HepG2 (cell line): ENCODE measurements around the gene RPS28. TPM values are rescaled to one million over a fixed set of nuclear protein-coding genes. Genes with fewer than 3 reads are reported as not detected.
A peak's percentile ranks its signal among the peaks of the same experiment; 100 is the strongest.

Experiments
- ATM ChIP-seq: fragments of 450-650 bp; IDR thresholded peaks from 2 replicates; pipeline ENCODE4 v1.7.1; 2017; ENCODE audit warnings: mild to moderate bottlenecking, borderline replicate concordance
- BCL3 ChIP-seq: sonication (generic); formaldehyde crosslinking; IDR thresholded peaks from 2 replicates; pipeline ENCODE4 v1.5.1; 2020; ENCODE audit warnings: mild to moderate bottlenecking, missing genetic modification reagents, moderate library complexity
- CHD4 ChIP-seq: fragments of 200-600 bp; sonication (generic); IDR thresholded peaks from 2 replicates; pipeline ENCODE4 v1.7.0; 2017; ENCODE audit warnings: mild to moderate bottlenecking, low read length, borderline replicate concordance
- DMTF1 ChIP-seq: sonication (generic); formaldehyde crosslinking; IDR thresholded peaks from 2 replicates; pipeline ENCODE4 v1.4.0; 2020; ENCODE audit warnings: mild to moderate bottlenecking, missing genetic modification reagents
- FOSL2 ChIP-seq: sonication (generic); formaldehyde crosslinking; IDR thresholded peaks from 2 replicates; pipeline ENCODE4 v1.4.0; 2020; ENCODE audit warnings: missing genetic modification reagents
- GATAD2A ChIP-seq: IDR thresholded peaks from 2 replicates; pipeline ENCODE4 v1.6.1; 2016
- HIVEP1 ChIP-seq: sonication (generic); formaldehyde crosslinking; IDR thresholded peaks from 2 replicates; pipeline ENCODE4 v1.4.0; 2020; ENCODE audit warnings: mild to moderate bottlenecking, missing genetic modification reagents
- IKZF1 ChIP-seq: fragments of 450-650 bp; IDR thresholded peaks from 2 replicates; pipeline ENCODE4 v1.7.1; 2016
- KDM1A ChIP-seq: IDR thresholded peaks from 2 replicates; pipeline ENCODE4 v1.6.1; 2016; ENCODE audit warnings: missing compliant biosample characterization
- MIER2 ChIP-seq: IDR thresholded peaks from 2 replicates; pipeline ENCODE4 v1.6.1; 2016; ENCODE audit warnings: missing biosample characterization, missing genetic modification reagents
- RBAK ChIP-seq: sonication (generic); formaldehyde crosslinking; IDR thresholded peaks from 2 replicates; pipeline ENCODE4 v1.5.1; 2020; ENCODE audit warnings: mild to moderate bottlenecking, missing genetic modification reagents
- RORA ChIP-seq: sonication (generic); formaldehyde crosslinking; IDR thresholded peaks from 2 replicates; pipeline ENCODE4 v1.5.0; 2020; ENCODE audit warnings: mild to moderate bottlenecking, missing genetic modification reagents, moderate library complexity
- SIX1 ChIP-seq: sonication (generic); formaldehyde crosslinking; IDR thresholded peaks from 2 replicates; pipeline ENCODE4 v1.4.0; 2020; ENCODE audit warnings: missing genetic modification reagents, borderline replicate concordance
- TCF7L2 ChIP-seq: IDR thresholded peaks from 2 replicates; pipeline ENCODE4 v1.6.1; 2011; ENCODE audit warnings: mild to moderate bottlenecking, low read depth, low read length, moderate library complexity
- TFAP4 ChIP-seq: sonication (generic); IDR thresholded peaks from 2 replicates; pipeline ENCODE4 v1.6.1; 2016; ENCODE audit warnings: low read depth, borderline replicate concordance
- WIZ ChIP-seq: sonication (generic); formaldehyde crosslinking; IDR thresholded peaks from 2 replicates; pipeline ENCODE4 v1.5.1; 2020; ENCODE audit warnings: mild to moderate bottlenecking, missing genetic modification reagents
- ZFX ChIP-seq: sonication (generic); formaldehyde crosslinking; IDR thresholded peaks from 2 replicates; pipeline ENCODE4 v1.4.0; 2020; ENCODE audit warnings: mild to moderate bottlenecking, low read depth, missing genetic modification reagents, moderate library complexity
- ZNF407 ChIP-seq: sonication (generic); formaldehyde crosslinking; IDR thresholded peaks from one replicate; pipeline ENCODE4 v1.5.1; 2020; ENCODE audit warnings: mild to moderate bottlenecking, missing genetic modification reagents; ENCODE audit errors: not compliant biosample characterization
- ZNF768 ChIP-seq: sonication (generic); formaldehyde crosslinking; IDR thresholded peaks from 2 replicates; pipeline ENCODE4 v1.4.0; 2020; ENCODE audit warnings: missing genetic modification reagents
- polyA plus RNA-seq, 8 experiments: library from polyadenylated mRNA; depleted of rRNA in 3 of 8; stranded (reverse) in 7 of 8; unstranded in 1 of 8; fragments of >200 nt; fragmentation: Illumina TruSeq in 4 of 8; extraction: Trizol in 4 of 8; gene quantifications; 2 replicates each; pipeline versions ENCODE4 v1.2.1 to v1.2.3, GENCODE V29; 2011 to 2016; ENCODE audit warnings: low read depth in 4 of 8, missing spikeins in 1 of 8, mixed read lengths in 1 of 8; ENCODE audit not compliant: insufficient read depth in 1 of 8
- total RNA-seq, 5 experiments: library from RNA; depleted of rRNA; stranded (reverse); fragments of >200 nt; fragmentation: Illumina TruSeq; extraction: Trizol; gene quantifications; 2 replicates each; pipeline ENCODE4 v1.2.3, GENCODE V29; 2016; ENCODE audit warnings: low read depth in 1 of 5

Gene RPS28
- total and polyA plus RNA-seq, 2 of the 13 experiments (the other 11 are each of a cell fraction or from before 2014, with no cell fraction given) = 281 to 545 TPM

GRCh38 chr19:8357007-8357521, 35.8 kb downstream of the RPS28 start (continued):
- TF ChIP-seq SIX1 (peak; percentile 97), ATM (peak; percentile 60; the same call in 1 of the 2 replicates), WIZ (CRISPR knock-in tag) (no peak), CHD4 (peak; percentile 86; the same call in 1 of the 2 replicates), FOSL2 (CRISPR knock-in tag) (peak; percentile 72), RORA (CRISPR knock-in tag) (0 out of 2 replicates have a peak, but pooled peaks have one; percentile 62), MIER2 (peak; percentile 26; the same call in 1 of the 2 replicates), ZFX (CRISPR knock-in tag) (0 out of 2 replicates have a peak, but pooled peaks have one; percentile 28), DMTF1 (CRISPR knock-in tag) (no peak), ZNF768 (CRISPR knock-in tag) (peak; percentile 81), TFAP4 (peak; percentile 99), HIVEP1 (no peak), BCL3 (CRISPR knock-in tag) (no peak), RBAK (CRISPR knock-in tag) (0 out of 2 replicates have a peak, but pooled peaks have one; percentile 11), IKZF1 (no peak), TCF7L2 (no peak), GATAD2A (CRISPR knock-in tag) (peak; percentile 95), ZNF407 (CRISPR knock-in tag) (no peak), KDM1A (CRISPR knock-in tag) (peak; percentile 95)
